ENCODE measurements around the gene UVSSA. TPM values are rescaled to one million over a fixed set of nuclear protein-coding genes. Genes with fewer than 3 reads are reported as not detected.

Gene UVSSA
- total RNA-seq, 1 donor from 2014 or later, result 5.9 TPM

- Histone ChIP-seq H3K27me3 (ENCODE audit: low read depth) (no peaks in the 10 kb centered on the region), H3K36me3 (peaks cover 34% of the 10 kb centered on the region), H3K9me3 (replicated peaks) (no peaks in the 10 kb centered on the region), H3K4me1 (no peaks in the 10 kb centered on the region), H3K27ac (replicated peaks) (no peak overlapping the region), H3K4me3 (no peak overlapping the region)
- TF ChIP-seq CTCF (IDR thresholded peaks at IDR 0.05; ENCODE audit: borderline replicate concordance), result no peak
- intact Hi-C loops (cut with micrococcal nuclease), result no loop called here
- peak; percentile 7 for DNase-seq
Observed at GRCh38 chr4:1367230-1367935, 20.4 kb downstream of the UVSSA start.

GRCh38 chr4:1367936-1368289 lies 20.9 kb downstream of the UVSSA start:
- no peaks in the 10 kb centered on the region for H3K4me1 ChIP-seq
- DNase-seq, result no peak
- H3K27ac ChIP-seq (replicated peaks), result no peak overlapping the region
- H3K9me3 ChIP-seq (replicated peaks), result no peaks in the 10 kb centered on the region
- H3K27me3 ChIP-seq (ENCODE audit: low read depth), result no peaks in the 10 kb centered on the region
- intact Hi-C loops (cut with micrococcal nuclease), result no loop called here
- H3K4me3 ChIP-seq, result no peak overlapping the region
- H3K36me3 ChIP-seq, result peaks cover 33% of the 10 kb centered on the region
- TF ChIP-seq CTCF (IDR thresholded peaks at IDR 0.05; ENCODE audit: borderline replicate concordance), result no peak

- Histone ChIP-seq H3K27me3 (ENCODE audit: low read depth) (no peaks in the 10 kb centered on the region), H3K27ac (replicated peaks) (no peak overlapping the region), H3K4me3 (no peak overlapping the region), H3K36me3 (peaks cover 36% of the 10 kb centered on the region), H3K4me1 (no peaks in the 10 kb centered on the region), H3K9me3 (replicated peaks) (no peaks in the 10 kb centered on the region)
- no peak for TF ChIP-seq CTCF (IDR thresholded peaks at IDR 0.05; ENCODE audit: borderline replicate concordance)
- peak; percentile 4 for DNase-seq
- intact Hi-C loops (cut with micrococcal nuclease), result no loop called here
Observed at GRCh38 chr4:1368421-1369090, 21.5 kb downstream of the UVSSA start.

GRCh38 chr4:1369091-1369450 lies 22.1 kb downstream of the UVSSA start:
- no peak overlapping the region for H3K4me3 ChIP-seq
- intact Hi-C loops (cut with micrococcal nuclease), result no loop called here
- no peaks in the 10 kb centered on the region for H3K27me3 ChIP-seq (ENCODE audit: low read depth)
- no peak overlapping the region for H3K27ac ChIP-seq (replicated peaks)
- DNase-seq, result peak; percentile 7
- no peak for TF ChIP-seq CTCF (IDR thresholded peaks at IDR 0.05; ENCODE audit: borderline replicate concordance)
- H3K9me3 ChIP-seq (replicated peaks), result no peaks in the 10 kb centered on the region
- H3K4me1 ChIP-seq, result no peaks in the 10 kb centered on the region
- peaks cover 36% of the 10 kb centered on the region for H3K36me3 ChIP-seq

- no peaks in the 10 kb centered on the region for H3K4me1 ChIP-seq
- H3K9me3 ChIP-seq (replicated peaks), result no peaks in the 10 kb centered on the region
- peak; percentile 4 for DNase-seq
- H3K4me3 ChIP-seq, result no peak overlapping the region
- H3K27ac ChIP-seq (replicated peaks), result no peak overlapping the region
- peaks cover 36% of the 10 kb centered on the region for H3K36me3 ChIP-seq
- no peaks in the 10 kb centered on the region for H3K27me3 ChIP-seq (ENCODE audit: low read depth)
- intact Hi-C loops (cut with micrococcal nuclease), result no loop called here
- no peak for TF ChIP-seq CTCF (IDR thresholded peaks at IDR 0.05; ENCODE audit: borderline replicate concordance)
Observed at GRCh38 chr4:1369479-1370079, 22.6 kb downstream of the UVSSA start.
